GM19025 (cell line): ENCODE data around the gene ARHGDIA.

ENCODE experiments used
- ATAC-seq: cut with Tn5 transposase; IDR thresholded peaks from one replicate; pipeline ENCODE4 v1.9.1; 2021; ENCODE audit warnings: mild to moderate bottlenecking, low read depth, moderate library complexity; ENCODE audit not compliant: unreplicated experiment

Gene ARHGDIA

GRCh38 chr17:81888988-81889595 is 18.0 kb upstream of the ARHGDIA start:
- ATAC-seq: no peak

- no peak for ATAC-seq
Measured at GRCh38 chr17:81888105-81888987, 17.2 kb upstream of the ARHGDIA start.

GRCh38 chr17:81885869-81886548 is 14.9 kb upstream of the ARHGDIA start:
- no peak for ATAC-seq

DNA sequence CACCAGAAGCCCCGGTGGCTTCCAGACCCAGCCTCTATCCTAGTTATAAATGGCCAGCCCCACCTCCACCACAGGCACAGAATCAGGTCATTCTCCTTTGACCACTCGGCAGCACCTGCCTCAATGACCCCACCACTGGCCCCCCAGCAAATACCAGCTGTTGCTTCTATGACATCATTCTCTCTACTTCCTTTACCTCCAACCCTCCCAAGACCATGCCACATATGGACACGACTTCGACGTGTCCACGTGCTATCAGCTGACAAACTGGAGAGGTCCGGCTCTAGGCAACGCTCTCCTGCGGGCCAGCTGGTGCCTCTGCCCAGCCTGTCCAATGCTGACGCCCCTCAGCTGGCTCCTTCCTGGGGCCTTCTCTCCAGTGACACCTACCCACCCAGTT is 14.3 kb upstream of the ARHGDIA start:
- ATAC-seq: no peak

DNA sequence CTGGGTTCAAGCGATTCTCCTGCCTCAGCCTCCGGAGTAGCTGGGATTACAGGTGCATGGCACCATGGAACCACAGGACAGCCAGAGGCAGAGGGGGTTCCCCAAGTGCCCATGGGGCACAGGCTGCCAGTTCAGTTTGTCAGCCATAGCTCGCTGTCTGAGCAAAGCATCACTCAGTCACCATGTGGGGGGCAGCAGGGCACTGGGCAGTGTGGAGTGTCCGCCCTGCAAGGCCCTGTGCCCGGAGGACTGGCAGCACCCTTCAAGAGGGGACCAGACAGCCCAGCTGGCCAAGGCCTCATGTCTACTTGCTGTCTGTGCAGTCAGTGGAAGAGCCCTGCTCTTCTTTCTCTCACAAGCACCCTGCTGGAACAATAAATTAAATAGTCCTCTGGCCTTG is 13.8 kb upstream of the ARHGDIA start:
- ATAC-seq: no peak

- no peak for ATAC-seq
Measured at GRCh38 chr17:81884520-81884919, 13.4 kb upstream of the ARHGDIA start.

- ATAC-seq: no peak
Measured at GRCh38 chr17:81879121-81879520, 8.0 kb upstream of the ARHGDIA start.

DNA sequence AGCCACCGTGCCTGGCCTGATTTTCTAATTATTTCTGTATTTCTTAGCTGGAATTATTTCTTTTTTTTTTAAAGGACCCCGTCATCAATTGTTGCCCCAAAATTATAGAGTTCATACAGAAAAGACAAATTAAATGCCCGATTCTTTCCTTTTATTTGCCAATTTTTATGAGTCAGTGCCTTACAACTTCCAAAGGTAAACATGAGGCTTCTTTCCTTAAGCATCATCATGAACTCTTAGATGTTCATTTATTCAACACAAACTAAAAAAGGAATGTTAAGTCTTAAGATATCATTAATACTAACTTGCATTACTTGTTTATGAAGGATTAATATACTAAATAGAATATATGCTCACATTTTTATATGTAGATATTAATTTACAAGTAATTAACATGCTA is 7.2 kb upstream of the ARHGDIA start:
- no peak for ATAC-seq

DNA sequence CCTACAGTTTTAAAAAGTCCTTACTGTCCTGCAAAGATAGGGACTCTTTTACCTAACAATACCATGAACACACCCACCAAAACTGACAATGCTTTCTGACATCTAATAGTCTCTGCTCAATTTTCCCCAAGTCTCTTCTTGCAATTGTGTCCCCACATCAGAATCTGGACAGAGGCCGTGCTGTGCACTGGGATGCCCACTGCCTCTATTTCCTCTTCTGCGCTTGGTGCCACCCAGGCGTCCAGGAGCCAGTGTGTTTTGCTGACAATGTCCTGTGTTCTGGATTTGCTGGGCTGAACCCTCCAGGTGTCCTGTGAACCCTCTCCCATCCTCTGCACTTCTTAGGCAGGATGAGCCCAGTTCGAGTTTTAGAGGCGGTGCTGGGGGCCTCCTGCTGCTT is 6.4 kb upstream of the ARHGDIA start:
- no peak for ATAC-seq

- peak; percentile 42 for ATAC-seq
Measured at GRCh38 chr17:81871387-81872230, 472 bp upstream of the ARHGDIA start.

- ATAC-seq: peak; percentile 15
Measured at GRCh38 chr17:81870131-81870980, 781 bp downstream of the ARHGDIA start.

GRCh38 chr17:81869221-81870130 is 1.7 kb downstream of the ARHGDIA start:
- no peak for ATAC-seq

- ATAC-seq: no peak
Measured at GRCh38 chr17:81868674-81869220, 2.4 kb downstream of the ARHGDIA start.

DNA sequence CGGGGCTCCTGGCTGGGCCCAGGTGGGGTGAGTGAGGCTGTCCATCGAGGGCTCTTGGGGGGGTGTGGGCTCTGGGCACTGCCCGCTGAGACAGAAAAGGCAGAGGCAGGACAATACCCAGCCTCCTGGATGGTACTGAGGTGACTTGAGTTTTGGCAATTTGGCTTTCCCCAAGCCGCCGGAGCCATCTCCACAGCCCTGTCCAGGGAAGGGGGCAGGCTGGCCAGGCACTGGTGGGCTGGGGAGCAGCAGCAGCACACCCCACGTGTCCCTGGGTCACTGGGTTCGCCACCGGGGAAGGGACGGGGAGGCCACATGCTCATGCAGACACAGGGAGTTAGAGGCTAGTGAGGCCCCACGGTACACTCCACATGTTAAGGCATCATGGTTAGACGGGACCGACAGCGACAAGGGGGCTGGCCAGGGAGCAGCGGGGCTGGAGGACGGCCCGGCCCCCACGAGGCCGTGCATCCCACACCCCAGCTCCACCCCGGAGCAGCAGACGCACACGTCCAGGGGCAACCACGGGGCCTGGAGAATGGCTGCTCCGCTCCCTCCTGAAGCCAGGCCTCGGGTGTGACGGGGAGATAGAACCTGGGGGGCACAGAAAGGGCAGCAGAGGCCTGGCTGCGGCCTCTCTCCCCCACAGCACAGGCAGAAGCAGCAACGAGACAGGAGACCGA is 3.0 kb downstream of the ARHGDIA start:
- ATAC-seq: no peak

DNA sequence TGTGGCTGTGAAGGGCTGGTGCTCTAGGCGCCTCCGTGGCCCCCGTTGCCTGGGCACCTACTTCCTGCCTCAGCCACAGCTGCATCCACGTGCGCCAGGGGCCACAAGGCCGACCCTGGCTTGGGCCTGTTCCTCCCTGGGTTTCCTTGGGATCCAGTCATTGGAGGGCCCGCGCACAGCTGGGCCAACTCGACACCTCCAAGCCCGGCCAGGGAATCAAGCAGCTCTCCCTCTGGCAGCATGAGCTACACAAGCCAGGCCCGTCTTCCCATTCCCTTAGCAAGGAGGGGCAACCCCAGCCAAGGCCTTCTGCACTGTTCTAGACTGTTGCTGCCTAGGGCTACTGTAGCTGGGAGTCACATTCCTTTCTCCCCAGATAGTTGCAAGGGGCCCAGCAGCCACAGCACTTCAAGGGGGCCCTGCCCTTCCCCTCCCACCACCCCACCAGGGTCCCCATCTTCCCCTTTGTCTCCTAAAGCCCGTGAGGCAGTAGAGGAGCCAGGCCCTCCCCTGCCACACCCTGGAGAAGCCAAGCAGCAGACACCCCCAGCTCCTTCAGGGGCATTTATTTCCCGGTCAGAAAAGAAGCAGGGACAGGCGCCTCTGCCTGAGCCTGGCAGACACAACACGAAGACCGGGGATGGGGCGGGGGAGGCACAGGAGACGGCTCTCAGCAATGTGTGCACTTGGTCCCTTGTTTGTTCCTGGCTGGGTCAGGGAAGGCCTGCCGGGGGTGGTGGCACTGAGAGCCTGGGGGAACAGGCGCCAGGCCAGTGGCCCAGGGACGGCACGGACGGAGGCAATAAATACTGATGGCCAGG is 3.8 kb downstream of the ARHGDIA start:
- ATAC-seq: no peak

GRCh38 chr17:81866440-81867169 is 4.5 kb downstream of the ARHGDIA start:
- ATAC-seq: no peak
